GM21528 (cell line): ENCODE data around the gene AJUBA.
"Not testable (repeated sequence)": the region's sequence is repeated elsewhere in the genome, so short reads cannot be mapped to it uniquely, and the experiment has no call there.

Experiments used
- ATAC-seq: cut with Tn5 transposase; IDR thresholded peaks from one replicate; pipeline ENCODE4 v1.9.1; 2021; ENCODE audit warnings: mild to moderate bottlenecking, moderate library complexity; ENCODE audit not compliant: unreplicated experiment, low FRiP score

AJUBA gene

GRCh38 chr14:22955702-22956569 lies 26.4 kb downstream of the AJUBA start:
- no peak for ATAC-seq

- ATAC-seq: no peak
Measured at GRCh38 chr14:22952418-22952817, 29.9 kb downstream of the AJUBA start.

GRCh38 chr14:22951795-22952194 lies 30.6 kb downstream of the AJUBA start:
- not testable (repeated sequence) for ATAC-seq

GRCh38 chr14:22945642-22946041 lies 36.7 kb downstream of the AJUBA start:
- ATAC-seq: no peak

- ATAC-seq: no peak
Measured at GRCh38 chr14:22939684-22940083, 42.7 kb downstream of the AJUBA start.

GRCh38 chr14:22935156-22935555 lies 47.2 kb downstream of the AJUBA start:
- ATAC-seq: no peak

- no peak for ATAC-seq
Measured at GRCh38 chr14:22932146-22932545, 50.2 kb downstream of the AJUBA start.

GRCh38 chr14:22929961-22930364 lies 52.4 kb downstream of the AJUBA start:
- no peak for ATAC-seq

- peak; percentile 89 for ATAC-seq
Measured at GRCh38 chr14:22929104-22929960, 53.0 kb downstream of the AJUBA start, which contains the start of gene PRMT5. Gene PRMT5 (minus strand): TSS chr14:22929376. CDS start chr14:22929361, 15 bp downstream.

- ATAC-seq: no peak
Measured at GRCh38 chr14:22928237-22929103, 53.9 kb downstream of the AJUBA start.

GRCh38 chr14:22926316-22926715 lies 56.0 kb downstream of the AJUBA start:
- no peak for ATAC-seq

- no peak for ATAC-seq
Measured at GRCh38 chr14:22925513-22925912, 56.8 kb downstream of the AJUBA start.

GRCh38 chr14:22923746-22924145 lies 58.6 kb downstream of the AJUBA start:
- ATAC-seq: no peak

- ATAC-seq: no peak
Measured at GRCh38 chr14:22922294-22922693, 60.1 kb downstream of the AJUBA start.
